HG03432 (cell line): ENCODE results near the gene MINDY4.

ENCODE experiments used
- ATAC-seq: cut with Tn5 transposase; IDR thresholded peaks from one replicate; pipeline ENCODE4 v1.9.1; 2021; ENCODE audit warnings: mild to moderate bottlenecking, moderate library complexity; ENCODE audit not compliant: unreplicated experiment

MINDY4 gene

DNA sequence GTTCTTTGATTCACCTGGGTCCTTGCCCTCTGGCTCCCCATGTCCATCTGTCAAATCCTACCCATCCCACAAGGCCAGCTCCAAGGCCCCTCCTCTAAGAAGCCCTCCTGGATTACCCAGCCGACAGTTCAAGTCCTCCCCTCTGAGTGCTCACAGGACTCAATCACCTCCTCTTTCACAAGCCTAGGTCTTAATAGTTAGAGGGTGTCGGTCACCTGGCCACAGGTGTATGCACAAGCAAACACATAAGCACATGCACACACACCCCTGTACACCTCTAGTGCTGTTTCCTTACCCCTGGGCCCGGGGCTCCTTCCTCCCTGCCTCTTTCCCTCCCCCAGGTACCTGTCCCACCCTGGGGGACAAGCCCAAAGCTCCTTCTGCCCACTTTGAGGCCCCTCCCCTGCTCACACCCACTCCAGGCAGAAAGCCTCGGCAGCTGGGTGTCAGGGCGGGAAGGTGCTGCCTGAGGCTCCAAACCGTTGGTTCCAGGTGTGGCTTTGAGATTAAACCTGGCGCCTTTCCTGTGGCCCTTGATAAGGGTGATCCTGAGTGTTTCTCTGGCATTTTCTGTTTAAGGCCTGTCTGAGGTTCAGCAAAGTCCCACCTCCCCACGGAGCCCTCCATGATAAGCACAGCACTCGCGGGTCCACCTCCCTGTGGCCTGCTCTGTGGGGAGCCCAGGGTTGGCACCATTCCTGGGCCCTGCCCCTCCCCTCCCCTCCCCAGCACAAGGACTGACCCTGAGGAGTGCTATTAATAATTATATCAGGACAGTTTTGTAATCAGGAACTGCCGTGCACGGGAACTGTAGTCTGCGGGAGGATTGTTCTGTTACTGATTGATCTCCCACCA lies 125.8 kb downstream of the MINDY4 start:
- ATAC-seq: no peak

DNA sequence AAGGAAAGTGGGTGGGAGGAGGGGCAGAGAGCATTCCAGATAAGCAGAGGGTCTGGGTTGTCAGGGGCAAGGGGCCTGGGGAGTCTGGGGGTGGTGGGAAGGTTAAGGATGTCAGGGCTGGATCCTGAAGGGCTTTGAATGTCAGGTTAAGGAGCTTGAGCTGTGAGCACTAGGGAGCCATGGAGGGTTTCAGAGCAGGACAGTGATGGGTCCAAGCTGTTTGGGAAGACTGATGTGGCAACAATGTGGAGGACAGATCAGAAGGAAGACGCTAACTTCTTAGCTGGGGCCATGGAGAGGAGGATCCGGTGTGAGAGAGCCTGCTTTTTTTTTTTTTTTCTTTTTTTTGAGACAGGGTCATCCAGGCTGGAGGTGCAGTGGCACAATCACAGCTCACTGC lies 126.6 kb downstream of the MINDY4 start:
- no peak for ATAC-seq

DNA sequence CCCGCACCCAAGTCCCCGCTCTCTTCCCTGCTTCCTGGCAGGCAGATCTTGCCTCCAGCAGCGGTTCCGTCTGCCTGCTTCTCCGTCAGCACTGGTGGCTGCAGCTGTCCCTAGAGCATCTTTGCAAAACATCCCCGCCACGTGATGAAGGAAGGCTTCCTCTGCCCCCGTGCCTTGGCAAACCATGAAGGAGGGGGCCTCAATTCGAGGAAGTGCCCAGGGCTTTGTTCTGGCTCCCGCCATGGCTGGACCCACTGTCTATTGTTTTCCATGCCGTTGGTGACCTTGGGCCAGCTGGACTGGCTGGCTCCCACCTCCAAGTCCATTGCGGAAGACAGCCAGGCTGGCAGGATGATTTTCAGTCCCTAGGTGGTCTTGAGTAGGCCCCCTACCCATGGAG lies 127.2 kb downstream of the MINDY4 start:
- no peak for ATAC-seq

DNA sequence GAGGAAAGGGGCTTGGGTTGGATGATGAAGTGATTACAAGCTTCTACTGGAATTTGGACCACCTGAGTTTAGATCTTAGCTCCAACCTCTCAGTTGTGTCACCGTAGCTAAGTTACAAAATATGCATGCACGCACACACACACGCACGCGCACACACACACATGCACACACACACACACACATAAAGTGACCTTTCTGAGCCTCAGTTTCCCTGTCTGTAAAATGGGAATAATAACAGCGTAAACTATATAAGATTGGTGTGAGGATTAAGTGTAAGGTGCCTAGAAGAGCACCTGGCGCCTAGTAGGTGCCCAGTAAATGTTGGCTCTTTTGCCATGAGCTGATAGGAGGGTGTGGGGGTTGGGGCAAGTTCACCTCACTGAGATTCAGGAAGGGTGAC lies 127.8 kb downstream of the MINDY4 start:
- ATAC-seq: no peak

DNA sequence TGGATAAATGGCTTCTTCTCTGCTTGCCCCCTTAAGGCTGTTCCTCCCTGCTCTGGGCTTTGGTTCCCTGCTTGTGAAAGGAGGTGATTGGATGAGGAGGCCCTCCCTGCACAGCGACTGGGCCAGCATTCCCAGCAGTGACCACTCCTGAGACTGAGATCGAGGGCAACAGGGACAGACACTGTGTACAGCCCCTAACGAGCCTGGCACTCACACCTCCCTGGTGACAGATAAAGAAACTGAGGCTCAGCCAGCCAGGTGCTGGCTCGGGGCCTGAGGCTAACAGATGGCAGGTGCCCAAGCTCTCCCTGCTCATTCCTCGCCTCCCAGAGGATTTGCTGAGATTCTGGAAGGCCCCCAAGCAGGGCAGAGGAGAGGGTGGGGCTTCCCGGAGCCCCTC lies 128.4 kb downstream of the MINDY4 start:
- ATAC-seq: no peak

DNA sequence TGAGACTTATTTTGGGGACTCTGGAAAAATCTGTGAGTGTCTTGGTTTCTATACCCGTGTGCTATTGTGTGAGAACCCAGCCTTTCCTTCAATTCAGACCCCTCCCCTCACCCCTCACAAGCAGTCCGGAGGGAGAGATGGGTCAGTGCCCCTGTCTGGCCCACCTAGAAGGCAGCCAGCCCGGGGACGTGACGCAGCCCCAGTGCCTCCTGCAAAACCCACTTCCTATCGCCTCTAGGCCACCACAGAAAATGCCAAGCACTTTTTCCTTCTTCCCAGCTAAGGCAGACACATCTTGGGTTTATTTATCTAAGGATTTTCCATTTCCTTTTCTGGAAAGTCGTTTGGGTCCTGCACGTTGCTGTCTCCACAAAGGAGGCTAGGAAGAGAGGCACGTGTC lies 128.8 kb downstream of the MINDY4 start:
- ATAC-seq: no peak

DNA sequence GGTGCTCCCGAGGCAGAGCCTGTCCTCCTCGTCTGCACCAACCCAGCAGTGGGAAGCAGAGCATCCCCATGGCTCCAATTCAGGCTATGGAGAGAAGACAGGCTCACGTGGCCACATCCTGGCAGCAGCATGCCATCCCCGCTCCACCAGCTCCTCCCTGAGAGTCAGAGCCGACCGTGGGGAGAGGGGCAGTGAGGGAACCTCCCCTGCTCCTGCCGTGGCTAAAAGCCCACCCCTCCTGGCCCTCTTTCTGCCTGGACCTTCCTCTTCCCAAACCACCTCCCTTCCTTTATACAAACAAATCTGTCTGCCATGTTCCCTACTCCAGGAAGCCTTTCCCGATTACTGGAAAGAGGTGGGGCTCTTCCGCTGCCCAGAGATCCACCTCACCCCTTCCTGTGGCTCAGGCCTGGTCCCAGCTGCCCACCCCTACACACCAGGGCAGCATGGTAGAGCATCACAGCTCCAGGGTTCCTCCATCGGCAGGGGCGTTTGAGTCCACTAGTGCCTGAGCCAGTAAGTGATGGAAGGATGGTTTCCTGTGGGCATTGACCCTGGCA lies 129.7 kb downstream of the MINDY4 start:
- ATAC-seq: no peak

DNA sequence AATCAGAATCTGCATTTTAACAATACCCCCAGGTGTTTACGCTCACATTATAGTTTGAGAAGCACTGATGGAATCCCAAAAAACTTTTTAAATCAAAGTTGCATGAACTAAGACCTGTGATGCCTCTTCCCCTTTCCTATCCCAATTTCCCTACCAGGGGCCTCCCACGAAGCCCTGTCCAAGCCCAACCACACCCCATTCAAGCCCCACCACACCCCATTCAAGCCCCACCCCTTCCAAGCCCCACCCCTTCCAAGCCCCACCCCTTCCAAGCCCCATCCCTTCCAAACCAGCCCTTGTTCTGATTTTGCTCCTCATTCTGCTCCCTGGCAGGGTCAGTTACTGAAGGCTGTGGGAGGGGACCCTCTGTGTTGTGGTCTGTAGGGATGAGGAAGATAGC lies 130.6 kb downstream of the MINDY4 start:
- no peak for ATAC-seq

DNA sequence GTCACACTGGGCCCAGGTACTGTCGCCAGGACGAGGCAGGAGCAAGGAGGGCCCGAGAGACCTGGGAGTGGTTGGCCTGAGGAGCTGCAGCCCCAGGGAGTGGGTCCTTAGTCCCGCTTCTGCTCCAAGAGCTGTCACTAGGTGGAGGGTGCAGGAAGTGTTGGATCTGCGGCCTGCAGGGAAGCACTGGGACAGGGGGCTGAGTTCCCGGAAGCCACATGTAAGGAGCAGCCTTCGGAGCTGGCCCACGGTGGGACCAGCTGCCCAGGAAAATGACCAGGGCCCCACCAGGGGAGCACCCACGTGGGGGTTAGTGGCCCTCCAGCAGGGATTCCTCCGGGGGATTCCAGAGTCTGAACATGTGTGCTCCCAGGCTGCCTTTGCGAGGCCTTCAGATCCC lies 131.2 kb downstream of the MINDY4 start:
- no peak for ATAC-seq

DNA sequence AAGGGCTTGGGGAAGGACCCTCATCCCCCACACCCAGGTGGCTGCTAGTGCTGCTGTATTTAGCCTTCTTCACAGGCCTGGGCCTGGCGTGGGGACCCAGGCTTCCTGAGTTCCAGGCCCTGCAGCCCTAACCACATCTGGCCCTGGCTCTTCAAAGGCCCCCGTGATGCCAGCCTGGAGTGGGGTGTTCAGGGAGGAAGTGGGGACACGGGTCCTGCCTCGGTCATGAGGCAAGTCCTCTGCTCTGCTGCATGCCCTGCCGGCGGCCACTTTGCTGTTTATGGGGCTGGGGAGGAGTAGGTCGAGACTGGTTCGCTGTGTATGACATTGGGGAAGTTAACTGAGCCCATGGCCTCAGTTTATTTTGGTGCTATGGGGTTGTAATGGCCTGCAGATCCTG lies 131.9 kb downstream of the MINDY4 start:
- ATAC-seq: no peak

DNA sequence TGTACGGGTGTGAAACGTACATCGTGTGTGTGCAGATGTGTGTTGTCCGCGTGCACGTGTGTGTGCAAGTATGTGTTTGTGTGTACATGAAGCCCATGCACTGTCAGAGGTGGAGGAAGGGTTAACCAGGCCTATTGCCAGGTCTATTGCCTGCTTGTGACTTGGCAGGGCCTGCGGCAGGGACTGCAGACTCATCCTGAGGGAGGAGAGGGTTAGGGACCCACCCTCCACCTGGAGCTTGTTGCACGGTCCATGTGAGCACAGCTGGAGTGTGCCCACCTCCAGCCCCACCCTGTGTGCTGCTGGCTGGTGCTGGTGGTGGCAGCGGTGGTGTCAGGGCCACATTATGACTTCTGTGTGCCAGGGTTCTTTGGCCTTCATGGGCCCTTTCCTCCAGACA lies 133.3 kb downstream of the MINDY4 start:
- ATAC-seq: no peak

DNA sequence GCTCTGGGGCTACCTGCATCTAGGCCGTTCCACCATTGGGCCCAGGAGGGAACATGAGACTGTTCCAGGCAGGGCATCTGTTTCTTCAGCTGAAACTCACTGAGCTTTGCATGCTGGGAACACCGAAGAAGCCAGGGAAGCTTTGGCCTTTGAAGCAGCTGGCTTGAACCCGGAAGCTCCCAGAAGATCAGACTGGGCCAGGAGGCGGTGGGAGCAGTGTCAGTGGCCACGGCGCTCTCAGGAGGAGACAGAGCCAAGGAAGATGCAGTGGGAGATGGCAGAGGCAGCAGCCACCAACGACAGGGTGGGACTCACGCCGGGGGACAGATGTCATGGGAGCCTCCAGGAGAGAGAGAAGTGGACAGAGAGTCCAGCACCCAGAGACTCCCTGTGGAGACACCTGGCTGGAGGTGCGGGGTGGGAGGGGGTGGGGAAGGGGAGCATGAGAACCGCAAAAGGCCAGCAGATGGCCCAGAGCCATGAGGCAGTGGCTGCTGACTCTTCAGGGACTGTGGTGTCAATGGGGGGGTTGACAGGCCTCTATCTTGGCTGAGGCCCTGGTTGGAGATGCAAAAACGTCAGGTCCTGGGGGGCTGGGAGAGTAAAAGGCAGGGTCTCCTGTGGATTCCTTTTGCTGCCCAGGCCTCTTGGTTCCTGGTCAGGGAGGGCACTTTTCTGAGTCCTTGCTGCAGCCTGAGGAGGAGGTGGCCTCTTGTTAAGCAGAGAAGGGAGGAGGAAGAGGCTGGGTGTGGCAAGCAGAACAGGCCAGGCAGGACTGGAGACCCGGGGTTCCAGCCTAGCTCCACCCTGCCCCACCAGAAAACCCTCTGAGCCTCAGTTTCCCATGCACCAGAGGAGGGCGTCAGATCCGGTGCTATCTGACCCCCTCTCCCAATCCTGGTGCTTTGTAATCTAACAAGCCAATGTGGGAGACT lies 134.1 kb downstream of the MINDY4 start:
- no peak for ATAC-seq

DNA sequence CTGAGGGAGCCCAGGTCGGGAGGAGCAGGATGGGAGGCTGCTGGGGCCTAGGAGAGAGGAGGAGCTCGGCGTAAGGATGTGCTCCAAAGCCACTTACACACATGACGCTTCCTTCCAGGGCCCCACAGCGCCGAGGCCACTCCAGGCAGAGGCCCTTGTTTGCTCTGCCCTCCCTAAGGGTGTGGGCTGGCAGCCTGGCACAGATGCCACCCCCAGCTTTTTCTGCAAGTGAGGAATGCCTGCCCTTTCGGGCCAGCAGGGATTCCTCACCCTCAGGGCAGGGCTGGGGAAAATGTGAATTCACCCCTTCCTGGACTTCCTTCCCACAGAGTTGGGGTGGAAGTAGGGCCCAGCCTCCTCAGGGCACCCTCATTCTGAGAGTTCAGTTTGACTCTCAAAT lies 134.8 kb downstream of the MINDY4 start:
- ATAC-seq: no peak

DNA sequence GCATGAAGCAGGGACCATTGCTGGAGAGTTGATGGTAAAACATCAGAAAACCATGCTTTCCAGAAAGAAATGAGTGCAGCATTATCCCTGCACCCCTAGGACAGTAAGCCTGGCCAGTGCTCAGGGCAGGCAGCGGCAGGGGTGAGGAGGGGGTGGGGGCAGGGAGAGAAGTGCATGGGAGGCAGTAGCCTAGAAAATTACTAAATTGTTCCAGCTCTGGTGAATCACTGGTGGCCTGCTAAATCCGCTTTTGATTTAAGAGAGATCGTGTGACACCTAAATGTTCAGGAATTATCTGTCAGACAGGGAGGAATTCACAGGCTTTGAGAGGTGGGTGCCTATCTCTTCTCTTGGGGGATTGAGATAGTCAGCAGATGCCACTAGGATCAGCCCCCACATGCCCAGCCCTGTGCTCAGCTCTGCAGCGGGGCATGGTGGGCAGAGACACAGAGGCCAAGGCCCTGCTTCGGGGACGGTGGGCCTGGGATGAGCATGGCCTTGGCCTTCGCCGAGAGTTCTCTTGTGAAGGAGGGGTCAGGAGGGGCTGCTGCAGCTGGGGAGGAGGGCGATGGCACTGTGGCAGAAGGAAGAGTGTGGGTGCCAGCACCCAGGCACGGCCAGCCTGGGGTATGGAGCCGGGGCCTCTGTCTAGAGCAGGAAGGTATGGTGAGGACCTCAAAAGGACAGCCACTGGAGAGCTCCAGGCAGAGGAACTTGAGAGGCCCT lies 135.5 kb downstream of the MINDY4 start:
- ATAC-seq: no peak

DNA sequence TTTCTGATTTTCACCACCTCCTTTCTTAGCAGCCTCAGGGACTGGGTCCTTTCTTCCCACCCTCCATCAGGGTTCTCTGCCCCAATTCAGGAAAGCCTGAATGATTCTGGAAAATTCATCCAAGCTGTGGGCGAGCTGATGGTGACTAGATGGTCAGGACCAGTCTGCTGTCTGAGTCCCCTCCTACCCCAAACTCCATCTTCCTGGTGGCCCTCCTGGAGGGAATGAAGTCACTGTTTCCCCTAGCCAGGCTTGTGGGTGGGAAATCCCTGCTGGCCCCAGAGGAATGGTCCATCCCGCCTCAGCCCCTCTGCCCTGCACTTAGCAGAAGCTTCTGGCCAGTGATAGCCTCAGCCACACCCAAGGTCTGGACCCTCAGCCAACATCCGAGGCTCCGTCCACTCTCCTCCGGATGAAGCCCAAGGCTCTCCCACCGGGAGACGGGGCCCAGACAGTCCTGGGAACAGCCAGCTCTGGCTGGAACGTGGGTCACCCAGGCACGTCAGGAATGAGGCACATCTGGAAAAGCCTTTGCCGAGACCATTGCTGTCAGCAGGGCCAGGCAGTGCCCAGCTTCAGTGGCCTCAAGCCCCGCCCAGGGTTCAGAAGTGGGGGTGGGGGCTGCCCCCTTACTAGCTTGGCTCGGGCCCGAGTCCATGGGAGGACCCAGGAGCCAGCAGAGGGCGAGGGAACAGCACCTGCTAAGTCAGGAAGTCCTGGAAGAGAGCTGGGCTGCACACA lies 136.5 kb downstream of the MINDY4 start:
- no peak for ATAC-seq

DNA sequence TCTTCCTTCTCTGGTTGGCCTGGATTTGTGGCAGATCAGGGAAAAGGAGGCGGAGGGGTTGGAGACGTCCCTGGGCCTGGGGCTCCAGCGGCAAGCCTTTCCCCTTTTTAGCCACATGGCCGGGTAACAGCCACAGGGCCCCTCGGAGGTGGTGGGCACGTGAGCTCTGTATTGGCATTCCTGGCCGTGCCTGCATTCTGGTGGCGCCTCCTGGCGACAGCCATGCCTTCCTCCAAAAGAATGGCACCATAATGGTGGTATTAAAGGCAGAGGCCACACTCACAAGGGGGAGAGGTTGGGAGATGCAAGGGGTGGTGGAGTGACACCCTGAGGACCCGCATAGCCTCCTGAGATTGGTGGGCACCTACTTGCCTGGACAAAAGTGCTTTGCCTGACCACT lies 137.5 kb downstream of the MINDY4 start:
- no peak for ATAC-seq

DNA sequence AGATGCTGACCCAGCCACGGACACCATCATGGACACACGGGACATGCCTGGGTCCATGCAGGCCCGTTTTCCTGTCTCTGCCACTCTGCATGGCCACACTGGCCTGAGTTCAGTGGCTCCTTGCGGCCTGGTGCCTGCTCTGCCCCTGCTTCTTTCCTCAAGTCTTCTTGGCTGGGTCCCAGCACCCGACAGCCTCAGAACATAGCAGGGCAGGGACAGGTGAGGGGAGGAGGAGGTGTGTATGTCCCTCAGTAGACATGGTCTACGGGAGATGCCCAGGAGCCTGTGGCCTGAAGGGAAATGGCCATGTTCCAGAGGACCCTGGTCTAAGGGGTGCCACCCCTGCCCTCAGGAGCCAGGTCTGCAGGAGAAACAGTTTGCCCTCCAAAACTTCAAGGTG lies 138.2 kb downstream of the MINDY4 start:
- no peak for ATAC-seq

DNA sequence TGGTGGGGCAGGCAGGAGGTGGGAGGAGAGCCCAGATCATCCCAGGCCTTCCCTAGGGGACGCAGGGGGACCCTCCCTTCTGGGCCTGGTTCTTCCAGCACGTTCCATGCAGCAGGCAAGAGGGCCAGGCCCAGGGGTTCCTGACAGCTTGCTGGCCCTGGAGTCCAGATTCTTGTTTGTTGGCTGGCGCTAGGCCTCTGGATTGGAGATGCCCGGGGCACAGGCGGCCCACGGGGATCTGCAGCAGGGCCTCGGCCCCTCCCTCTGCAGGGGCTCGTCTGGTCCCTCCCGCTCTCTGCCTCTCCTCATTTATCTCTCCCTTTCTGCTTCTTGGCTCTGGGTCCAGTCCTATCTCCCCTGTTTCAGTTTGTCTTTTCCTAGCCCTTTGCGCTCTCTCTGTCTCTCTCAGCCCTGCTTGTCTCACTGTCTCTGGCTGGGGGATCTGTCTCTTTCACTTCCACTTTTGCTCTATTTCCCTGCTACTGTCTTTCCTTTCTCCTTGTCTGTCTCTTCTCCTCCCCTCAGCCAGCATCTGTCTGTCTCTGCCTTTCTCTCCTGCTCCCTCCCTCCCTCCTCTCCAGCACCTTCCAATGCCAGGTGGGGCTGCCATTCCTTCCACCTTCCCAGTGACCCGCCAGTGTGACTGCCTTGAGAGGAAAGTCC lies 139.3 kb downstream of the MINDY4 start:
- no peak for ATAC-seq

DNA sequence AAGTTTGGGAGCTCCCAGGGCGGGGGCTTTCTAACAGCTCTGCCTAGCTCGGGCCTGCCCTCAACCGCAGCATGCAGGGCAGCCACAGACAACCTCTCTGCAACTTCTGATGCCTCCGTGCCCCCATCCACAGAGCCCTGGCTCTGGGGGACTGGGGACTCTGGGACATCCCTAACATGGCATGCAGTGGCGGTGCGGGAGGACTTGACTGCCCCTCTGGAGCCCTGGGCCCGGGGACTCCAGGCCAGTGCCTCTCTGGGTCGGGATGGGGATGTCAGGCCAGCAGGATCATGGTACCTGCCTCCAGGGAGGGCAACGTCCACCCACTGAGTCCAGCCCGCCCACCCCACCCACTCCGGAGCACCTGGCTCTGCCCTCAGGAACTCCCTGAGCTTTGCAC lies 139.9 kb downstream of the MINDY4 start:
- no peak for ATAC-seq

DNA sequence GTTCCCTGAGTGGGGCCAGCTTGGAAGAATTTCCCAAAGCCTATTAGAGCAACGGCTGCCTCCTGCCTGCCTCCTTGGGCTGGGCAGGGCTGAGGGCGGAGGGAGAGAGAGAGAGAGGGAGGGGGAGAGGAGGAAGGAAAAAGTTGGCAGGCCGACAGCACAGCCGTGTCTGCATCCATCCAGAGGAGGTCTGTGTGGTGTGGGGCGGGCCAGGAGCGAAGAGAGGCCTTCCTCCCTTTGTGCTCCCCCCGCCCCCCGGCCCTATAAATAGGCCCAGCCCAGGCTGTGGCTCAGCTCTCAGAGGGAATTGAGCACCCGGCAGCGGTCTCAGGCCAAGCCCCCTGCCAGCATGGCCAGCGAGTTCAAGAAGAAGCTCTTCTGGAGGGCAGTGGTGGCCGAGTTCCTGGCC lies 140.3 kb downstream of the MINDY4 start, which contains the start of gene AQP1:
Gene AQP1 (plus strand): TSS at position 293 of the 409 bp plus-strand sequence. CDS start 57 bp downstream, at position 350.
- no peak for ATAC-seq
